ENCODE data around the gene MAP3K5.
"Not testable (repeated sequence)": the region's sequence is repeated elsewhere in the genome, so short reads cannot be mapped to it uniquely, and the experiment has no call there.

MAP3K5 gene

DNA sequence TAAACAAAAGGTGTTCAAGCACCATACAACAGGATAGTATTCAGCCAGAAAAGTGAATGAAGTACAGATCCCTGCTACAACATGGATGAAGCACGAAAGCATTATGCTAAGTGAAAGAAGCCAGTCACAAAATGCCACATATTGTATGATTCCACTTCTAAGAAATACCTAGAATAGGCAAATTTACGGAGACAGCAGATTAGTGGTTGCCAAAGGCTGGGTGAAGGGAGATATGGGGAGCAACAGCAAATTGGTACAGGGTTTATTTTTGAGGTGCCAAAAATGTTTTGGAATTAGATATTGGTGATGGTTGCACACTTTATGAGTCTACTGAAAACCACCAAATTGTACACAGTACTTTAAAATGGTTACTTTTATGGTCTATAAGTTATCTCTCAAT is 23.2 kb downstream of the MAP3K5 start:
- no peak for DNase-seq

DNA sequence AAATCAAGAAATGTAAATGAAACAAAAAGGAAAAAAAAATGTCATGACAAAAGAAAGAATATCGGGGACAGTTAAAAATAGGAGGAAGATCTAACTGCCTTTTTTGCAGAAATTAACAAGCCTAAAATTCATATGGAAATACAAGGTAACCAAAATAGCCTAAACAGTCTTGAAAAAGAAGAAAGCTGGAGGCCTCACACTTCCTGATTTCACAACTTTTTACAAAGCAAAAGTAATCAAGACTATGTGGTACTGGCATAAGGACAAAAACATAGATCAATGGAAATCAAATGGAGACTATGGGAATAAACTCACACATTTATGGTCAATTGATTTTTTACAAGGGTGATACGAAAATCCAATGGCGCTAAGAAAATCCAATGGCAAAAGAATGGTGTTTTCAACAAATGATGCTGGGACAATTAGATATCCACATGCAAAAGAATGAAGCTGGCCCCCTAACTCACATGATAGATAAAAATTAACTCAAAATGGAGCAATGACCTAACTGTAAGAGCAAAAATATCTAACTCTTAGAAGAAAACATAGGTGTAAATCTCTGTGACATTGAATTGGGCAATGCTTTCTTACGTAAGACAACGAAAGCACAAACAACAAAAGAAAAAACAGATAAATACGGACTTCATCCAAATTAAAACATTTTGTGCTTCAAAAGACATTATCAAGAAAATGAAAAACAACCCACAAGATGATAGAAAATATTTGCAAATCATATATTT is 24.5 kb downstream of the MAP3K5 start:
- no peak for DNase-seq

- DNase-seq, result no peak
These were observed 25.2 kb downstream of the MAP3K5 start for GRCh38 chr6:136767103-136767502.

DNA sequence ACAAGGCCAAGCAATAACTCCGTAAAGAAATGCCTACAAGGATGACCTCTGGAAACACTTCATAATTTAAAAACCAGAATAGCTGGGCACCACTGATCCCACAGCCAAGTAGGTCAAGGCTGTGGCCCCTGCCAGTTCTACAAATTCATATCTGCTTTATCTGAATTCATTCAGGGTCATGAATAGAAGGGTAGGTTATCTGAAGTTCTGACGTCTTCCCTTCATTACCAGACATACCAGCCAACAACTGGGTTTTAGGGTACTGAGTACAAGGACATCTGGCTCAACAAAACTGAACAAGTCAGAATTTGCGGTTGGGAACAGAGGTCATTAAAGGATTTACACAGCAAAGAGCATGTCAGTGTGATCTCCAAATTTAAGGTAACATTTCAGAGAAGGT is 26.0 kb downstream of the MAP3K5 start:
- DNase-seq, result no peak

- DNase-seq, result no peak
These were observed 27.7 kb downstream of the MAP3K5 start for GRCh38 chr6:136764517-136764993.

DNA sequence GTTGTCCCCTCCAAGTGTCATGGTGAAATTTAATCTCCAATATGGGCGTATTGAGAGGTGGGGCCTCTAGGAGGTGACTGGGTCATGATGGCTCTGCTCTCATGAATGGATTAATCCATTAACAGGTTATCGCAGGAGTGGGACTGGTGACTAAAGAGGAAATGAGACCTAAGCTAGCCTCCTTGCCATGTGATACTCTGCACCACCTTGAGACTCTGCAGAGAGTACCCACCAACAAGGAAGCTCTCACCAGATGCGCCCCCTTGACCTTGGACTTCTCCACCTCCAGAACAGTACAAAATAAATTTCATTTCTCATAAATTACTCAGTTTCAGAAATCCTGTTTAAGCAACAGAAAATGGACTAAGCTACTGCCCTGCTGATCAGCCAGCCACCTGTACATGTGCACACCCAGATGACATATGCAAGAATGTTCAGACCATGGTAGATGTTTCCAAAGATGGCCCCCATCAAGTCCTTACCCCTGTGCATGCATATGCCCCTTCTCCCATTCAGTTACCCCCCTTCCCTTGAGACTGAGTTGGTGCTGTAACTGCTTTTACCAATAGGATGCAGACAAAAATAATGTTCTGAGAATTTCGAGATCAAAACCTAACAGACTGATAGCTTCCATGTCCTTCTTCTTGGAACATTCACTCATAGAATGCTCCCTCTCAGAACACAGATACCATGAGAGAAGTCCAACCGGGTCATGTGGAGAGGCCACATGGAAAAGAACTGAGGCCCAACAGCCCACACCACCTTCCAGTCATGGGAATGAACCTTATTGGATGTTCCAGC is 28.4 kb downstream of the MAP3K5 start:
- no peak for DNase-seq

DNA sequence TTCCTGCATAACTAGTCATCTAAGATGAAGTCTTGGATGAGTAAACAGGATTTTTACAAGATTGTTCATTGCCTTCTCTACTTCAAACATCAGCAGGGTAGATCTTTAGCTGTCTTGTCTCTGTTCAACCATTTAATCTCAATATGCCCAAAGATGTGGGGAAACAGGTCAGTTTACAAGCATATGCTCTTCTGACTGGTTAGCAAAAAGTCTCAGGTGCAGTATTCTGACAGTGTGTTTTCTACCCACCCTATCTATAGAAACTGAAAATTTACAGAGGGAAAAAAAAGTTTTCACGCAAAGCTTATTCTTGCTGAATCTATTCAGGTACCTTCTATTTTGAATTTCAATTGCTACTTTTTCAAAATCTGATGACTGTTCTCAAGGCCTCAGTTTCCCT is 29.0 kb downstream of the MAP3K5 start:
- DNase-seq, result no peak

- no peak for DNase-seq
These were observed 30.0 kb downstream of the MAP3K5 start for GRCh38 chr6:136762022-136762975.

DNA sequence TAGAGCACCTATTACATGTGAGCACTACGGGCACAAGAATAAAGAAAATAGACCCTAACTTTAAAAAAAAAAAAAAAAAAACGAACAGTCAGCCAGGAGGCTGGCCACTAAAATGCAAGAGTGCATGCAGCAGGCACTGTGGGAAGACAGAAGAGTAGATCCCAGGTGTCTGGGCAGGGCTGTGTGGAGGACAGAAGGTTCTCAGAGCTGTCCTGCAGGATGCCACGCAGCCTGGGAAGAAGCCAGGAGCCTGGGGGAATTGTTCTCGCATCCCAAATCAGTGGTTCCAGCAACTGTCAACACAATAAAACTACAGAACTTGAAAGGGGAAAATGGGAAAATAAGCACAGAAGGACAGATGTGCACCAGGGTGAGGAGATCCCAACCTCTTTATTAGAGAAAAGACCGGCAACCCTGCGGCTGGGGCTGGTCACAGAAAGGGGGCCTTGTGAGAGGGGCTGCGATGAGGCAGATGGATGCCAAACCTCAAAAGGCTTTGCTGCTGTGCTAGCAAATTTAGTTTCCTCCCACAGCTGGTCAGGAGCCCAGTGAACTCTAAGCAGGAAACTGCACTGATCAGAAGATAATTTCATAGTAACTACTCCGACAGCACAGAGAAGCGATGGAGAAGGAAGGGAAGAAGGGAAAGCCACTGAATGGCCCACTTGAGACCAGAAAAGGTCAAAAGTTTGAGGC is 30.9 kb downstream of the MAP3K5 start:
- no peak for DNase-seq

DNA sequence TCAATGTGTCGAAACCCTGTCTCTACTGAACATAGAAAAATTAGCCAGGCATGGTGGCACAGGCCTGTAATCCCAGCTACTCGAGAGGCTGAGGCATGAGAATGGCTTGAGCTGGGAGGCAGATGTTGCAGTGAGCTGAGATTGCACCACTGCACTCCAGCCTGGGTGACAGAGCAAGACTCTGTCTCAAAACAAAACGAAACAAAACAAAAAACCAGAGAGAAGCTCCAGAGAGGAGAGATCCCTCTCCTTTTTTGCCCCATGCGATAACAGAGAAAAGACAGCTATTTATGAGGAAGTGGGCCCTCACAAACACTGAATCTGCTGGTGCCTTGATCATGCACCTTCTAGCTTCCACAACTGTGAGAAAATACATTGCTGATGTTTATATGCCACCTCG is 31.5 kb downstream of the MAP3K5 start:
- not testable (repeated sequence) for DNase-seq

DNA sequence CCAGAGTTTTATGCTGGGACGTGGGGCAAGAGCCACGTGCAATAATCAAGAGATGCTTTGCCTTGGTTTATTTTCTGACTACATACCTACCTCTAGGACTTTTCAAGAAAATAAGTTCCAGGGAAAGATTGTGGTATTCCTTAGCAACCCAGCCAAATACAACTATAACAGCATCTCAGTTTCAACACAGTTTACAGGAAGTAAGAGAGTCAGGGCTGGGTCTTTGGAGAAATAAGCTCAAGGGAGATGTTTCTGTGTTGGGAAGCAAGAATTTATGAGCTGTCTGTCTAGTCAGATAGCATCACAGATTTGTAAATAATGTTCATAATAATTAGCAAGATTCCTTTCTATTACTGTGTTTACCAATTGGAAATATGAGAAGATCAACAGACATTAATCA is 35.1 kb downstream of the MAP3K5 start:
- no peak for DNase-seq

GRCh38 chr6:136754820-136755219 is 37.5 kb downstream of the MAP3K5 start:
- no peak for DNase-seq

- no peak for DNase-seq
These were observed 38.7 kb downstream of the MAP3K5 start for GRCh38 chr6:136753624-136754023.

GRCh38 chr6:136752554-136752953 is 39.7 kb downstream of the MAP3K5 start:
- DNase-seq, result no peak

- no peak for DNase-seq
These were observed 40.3 kb downstream of the MAP3K5 start for GRCh38 chr6:136751991-136752390.

DNA sequence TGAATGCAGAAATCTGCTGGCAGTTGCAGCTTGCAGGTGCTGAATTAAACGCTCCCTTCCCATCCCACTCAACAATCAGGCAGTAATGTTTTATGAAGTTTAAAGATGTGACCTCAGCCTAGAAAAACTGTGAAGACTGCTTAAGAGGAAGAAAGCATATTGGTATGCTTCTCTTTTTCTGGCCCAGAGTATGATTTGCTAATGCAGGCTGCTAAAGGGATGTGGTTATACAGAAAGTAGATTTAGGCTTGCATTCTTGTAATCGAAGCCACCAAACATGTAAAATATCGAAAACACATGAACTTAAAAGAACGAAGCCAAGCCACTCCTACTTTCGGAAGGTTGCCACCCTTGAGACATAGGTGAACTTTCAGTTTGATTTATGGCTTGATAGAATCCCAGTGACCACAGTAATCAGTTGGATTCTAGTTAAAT is 40.7 kb downstream of the MAP3K5 start:
- DNase-seq, result peak; percentile 63

- no peak for DNase-seq
These were observed 41.4 kb downstream of the MAP3K5 start for GRCh38 chr6:136750696-136751521.

GRCh38 chr6:136749359-136749997 is 42.8 kb downstream of the MAP3K5 start:
- no peak for DNase-seq

DNA sequence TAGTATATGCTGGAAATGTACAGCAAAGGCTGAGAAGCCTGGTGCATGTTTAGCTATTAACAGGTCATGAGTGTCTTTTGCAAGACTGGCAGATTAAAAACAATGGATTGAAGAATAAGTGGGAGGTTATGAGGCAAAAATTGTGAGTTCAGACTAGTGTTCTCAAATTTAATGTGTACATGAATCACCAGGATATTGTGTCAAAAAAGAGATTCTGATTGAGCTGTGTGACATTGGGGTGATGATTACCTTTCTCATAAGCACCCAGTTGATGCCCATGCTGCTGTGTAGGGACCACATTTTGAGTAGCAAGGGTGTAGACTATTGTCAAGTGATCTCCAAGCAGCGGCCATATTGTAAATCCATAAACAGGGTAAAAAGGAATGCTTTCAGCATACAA is 44.8 kb downstream of the MAP3K5 start:
- no peak for DNase-seq

- no peak for DNase-seq
These were observed 47.0 kb downstream of the MAP3K5 start for GRCh38 chr6:136745300-136745699.

- no peak for DNase-seq
These were observed 47.4 kb downstream of the MAP3K5 start for GRCh38 chr6:136744889-136745288.
